GM19395 (cell line): ENCODE measurements around the gene SH3GL2.

Experiments used
- ATAC-seq: cut with Tn5 transposase; IDR thresholded peaks from one replicate; pipeline ENCODE4 v1.9.1; 2021; ENCODE audit warnings: mild to moderate bottlenecking, moderate library complexity; ENCODE audit not compliant: unreplicated experiment

The SH3GL2 gene

DNA sequence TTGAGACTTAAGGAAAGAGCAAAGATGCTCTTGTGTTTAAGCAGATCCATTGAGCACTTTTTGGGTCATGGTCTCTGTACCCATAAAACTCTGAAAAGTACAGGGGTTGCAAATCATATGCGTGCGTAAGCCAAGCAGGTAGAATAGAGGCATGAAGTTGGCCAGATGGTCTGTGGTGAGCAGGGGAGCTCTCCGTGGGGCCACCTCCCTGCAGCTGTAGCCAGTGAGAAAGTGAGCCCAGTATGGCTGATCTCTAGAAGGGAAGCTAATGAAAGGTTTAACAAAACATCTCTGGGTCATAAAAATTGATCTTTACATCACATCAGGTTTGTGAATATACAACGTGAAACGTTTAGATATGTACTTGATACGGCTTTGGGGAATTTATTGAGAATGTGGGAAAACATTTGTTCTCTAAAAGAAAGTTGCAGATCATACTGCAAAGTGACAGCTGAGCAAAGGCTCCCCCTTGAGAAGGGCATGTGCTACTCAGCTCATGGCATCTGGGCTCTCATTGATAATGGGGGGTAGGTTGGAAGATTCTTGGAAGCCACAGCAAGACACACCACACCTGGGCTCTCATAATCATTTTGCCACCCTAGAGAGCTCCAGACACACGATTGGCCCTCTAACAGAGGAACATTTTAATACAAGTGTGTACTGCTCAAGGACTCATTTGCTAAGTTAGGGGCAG is 30.6 kb downstream of the SH3GL2 start:
- ATAC-seq = no peak

DNA sequence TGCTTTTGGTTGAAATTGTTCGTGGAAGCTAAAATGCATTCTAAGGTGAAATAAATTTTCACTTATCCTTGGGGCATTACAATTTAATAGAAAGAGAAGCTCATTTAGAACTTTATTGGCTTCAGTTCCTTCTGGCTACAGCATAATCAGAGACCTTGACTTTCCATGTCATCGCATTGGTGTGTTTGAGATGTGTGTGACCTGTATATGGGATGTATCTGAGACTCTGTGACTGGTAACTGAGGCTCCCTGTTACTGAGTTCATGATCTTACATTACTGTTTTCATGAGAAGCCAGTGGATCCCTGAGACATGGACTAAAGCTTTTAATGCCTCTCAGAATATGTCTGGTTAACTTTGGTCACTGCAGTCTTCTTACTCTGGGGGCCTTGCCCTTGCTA is 32.5 kb downstream of the SH3GL2 start:
- ATAC-seq = no peak

DNA sequence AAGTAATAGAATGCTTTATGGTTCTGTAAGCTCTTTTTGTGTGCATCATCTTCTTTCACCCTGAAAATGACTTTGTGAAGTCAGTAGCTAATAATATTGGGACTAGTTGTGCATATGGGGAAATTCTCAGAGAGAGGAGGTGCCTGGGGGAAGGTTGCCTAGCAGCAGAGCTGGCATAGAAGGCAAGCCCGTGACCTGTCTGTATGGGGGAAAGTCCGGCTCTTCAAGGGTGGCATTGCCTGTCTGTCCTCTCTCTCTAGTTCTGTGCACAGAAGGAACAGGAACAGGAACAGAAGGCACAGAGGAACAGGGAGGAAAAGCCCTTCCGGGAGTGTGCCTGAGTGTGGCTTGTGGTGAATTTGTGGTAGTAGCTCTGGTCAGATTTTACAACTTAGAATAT is 33.1 kb downstream of the SH3GL2 start:
- no peak for ATAC-seq

DNA sequence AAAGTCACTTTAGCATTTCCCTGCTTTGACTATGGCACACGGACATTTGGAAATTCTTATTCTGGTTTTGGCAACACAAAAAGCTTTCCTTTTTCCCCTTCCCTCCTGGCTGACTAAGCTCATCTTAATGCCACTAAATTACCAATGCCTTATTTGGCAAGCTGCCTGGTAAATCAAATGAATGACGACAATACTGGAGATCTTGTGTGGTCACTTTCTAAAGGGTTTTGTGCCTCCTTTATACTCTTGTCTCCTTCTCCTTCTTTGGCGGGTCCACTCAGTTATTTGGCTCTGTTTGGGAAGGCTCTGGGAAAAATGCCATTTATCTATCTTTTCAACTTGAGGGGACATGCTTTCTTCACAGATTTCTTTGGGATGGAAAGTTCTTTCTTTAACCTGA is 34.9 kb downstream of the SH3GL2 start:
- ATAC-seq = no peak

DNA sequence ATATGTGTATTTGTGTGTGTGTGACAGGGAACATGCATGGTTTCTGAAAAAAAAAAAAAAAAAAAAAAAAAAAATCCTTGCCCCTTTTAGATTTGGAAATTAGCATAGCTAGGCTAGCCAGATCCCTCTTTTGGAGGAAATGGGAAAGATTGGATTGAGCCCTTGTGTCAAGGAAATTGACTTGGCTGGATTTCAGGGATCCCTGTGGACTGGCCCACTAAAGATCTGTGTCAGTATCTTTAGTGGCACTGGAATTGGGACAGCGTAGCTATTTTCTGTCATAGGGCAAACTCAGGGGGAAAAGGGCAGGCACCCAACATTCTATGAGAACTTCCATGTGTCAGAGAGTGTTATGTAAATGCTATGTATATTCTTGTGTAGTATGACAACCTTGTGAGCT is 35.4 kb downstream of the SH3GL2 start:
- ATAC-seq = no peak

DNA sequence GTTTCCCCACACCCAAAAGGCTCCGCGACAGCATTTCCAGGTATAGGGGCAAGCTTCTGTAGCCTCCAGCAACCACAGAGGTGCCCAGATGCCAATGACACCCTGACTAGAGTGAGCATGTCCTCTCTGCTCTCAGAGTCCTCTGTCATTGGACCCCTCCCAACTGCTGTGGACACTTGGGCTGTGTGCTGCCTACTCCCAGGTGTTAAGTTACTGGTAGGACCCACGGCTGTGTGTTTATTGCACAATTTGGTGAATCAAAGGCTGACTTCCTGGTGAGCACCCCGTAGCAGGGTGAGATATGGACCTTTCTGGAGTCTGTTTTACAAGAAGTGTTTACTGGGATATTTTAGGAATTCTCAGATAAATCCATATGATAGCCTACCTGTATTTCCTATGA is 36.0 kb downstream of the SH3GL2 start:
- ATAC-seq = no peak

DNA sequence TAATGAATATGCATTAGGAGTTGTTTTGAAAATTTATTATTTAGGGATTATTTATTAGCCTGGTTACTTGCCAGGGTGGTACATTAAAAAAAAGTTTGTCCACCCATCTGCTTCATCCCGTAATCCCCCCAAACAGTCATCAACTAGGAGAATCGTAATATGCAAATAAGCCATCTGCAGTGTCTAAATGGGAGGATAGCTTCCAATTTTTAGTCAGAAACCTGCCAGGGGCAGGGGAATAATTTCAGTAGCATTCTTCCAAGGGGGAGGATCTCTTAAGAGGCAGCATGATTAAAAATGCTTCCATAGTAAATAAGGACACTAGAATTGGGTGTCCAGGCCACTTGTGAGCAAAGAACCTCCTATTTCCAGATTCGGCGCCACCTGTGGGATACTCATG is 43.3 kb downstream of the SH3GL2 start:
- no peak for ATAC-seq

DNA sequence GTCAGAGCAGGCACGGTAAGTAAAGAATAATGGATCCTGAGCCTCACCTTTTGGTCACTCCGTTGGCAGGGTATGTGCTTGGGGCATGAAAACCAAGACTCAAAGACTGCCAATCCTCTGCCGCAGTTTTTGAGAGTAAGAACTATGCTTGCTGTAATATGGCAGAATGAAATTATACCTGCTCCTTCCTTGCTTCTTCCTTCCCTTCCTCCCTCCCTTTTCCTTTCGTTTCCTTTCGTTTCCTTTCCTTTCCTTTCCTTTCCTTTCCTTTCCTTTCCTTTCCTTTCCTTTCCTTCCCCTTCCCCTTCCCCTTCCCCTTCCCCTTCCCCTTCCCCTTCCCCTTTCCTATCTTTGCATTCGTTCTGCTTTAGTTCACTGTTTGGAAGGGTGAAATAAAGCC is 43.9 kb downstream of the SH3GL2 start:
- ATAC-seq = no peak

DNA sequence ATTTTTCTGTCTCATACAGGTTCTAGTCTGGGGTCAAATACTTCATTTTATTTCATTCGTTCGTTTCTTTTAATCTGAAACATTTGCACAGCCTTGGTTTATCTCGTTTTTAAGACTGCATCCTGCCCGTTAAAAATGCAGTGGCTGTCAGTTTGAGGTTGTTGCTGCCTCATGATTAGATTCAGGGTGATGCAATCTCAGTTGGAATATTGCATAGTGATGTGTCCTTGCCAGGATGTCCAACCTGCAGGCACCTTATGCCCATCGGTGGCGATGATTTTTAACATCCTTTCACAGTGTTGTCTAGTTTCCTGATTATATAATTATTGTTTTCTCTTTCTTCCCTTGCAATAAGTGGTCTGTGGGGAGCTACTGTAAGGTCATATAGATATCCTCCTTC is 45.1 kb downstream of the SH3GL2 start:
- no peak for ATAC-seq

DNA sequence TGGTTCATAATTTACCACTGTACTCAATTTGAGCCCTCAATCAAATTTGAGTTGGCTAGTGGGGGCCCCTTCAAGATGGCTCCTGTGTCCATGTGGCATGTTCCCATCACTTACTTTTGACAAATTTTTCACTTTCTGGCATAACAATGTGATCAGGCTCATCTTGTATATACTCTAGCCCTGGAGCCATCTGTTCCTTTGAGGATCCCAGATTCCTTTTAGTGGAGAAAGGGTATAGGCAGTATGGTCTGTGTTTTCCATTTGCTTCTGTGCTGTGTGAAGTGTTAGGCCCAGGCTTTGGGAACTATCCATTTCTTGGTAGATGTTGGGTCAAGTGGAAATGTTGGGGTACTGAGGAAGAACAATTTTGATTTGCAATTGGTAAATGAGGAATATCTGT is 45.7 kb downstream of the SH3GL2 start:
- no peak for ATAC-seq

DNA sequence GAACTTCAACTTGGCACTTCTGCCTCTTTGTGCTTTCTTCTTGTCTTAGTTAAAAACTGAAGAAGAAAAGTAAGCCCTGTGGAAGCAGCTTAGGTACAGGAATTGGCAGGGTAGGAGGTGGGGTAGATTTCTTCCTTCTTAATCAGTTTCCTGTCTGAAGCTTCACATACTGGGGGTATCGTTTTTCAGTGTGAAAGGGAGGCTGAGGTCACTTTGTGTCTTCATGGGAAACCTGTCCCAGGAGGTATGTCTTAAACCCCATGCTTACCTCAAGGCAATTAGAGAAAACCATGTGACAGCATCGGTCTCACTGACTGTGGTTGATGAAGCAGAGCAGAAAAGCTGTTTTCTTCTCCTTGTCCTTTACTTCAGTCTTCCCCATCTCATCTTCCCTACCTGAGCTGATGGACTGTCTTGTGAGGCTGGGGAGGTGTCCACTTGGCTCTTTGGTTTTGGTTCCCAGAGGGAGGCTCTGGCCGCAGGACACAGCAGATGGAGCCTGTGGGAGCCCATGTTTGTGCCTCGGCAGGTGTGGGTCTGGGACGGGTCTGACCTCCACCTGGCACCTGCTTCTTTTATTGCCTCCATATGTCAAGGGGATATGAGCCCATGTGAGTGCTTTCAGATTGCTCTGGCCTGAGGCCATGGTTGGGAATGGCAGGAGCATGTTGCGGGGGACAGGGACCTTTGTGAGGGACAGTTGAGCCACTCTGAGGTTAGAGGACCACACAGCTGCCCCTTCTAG is 47.0 kb downstream of the SH3GL2 start:
- ATAC-seq = no peak

DNA sequence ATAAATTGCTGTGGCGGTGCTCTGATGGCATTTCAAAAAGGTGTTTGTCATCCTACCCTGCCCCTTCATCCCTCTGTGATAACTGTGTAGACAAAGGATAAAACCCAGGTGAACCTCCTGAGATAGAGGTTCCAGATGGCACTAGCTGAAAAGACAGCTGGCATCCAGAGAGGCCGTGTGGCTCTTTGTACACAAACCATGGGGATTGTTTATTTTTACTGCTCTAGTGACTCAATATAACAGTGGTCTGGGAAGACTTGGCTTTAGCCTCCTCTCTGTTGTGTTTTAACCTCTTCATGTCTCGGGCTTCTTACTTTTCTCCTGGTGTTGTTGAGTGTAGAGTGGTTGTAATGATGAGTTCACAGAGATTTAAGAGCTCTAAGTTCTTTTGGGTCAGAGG is 48.8 kb downstream of the SH3GL2 start:
- no peak for ATAC-seq

DNA sequence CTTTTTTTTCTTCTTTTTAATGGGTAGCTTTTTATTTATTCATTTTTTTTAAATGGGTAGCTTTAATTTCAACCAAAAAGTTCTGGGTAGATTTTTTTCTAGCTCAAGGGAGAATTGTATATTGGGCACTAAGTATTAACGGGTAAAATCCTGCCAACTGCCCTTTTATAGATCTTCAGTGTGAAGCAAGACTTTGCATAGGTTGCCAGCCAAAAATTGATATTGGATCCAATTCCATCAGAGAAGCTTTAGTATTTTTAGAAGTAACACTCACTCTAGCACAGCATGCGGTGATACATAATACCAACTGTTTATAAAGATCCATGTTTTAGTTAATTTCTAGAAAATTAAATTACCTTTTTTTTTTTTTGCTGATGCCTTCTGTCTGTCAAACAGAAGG is 49.8 kb downstream of the SH3GL2 start:
- ATAC-seq = no peak

DNA sequence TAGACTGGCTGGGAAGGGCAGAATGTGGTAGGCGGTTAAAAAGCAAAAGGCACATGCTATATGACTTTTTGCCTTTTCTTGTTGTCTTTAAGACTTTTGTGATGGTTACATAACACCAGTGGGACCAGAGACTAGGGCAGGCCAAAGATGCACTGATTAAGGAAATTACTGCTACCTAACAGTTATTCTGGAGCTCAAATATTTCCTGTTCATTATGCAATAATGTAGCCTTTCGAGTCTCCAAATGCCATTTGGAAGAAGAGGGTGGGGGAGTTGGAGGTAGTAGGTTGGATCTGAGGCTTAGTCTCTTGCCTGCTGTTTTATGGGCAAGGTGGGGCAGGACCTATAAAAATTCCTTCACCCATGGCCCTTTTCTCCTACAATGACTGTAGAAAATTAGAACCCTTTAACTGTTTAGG is 51.7 kb downstream of the SH3GL2 start:
- no peak for ATAC-seq

DNA sequence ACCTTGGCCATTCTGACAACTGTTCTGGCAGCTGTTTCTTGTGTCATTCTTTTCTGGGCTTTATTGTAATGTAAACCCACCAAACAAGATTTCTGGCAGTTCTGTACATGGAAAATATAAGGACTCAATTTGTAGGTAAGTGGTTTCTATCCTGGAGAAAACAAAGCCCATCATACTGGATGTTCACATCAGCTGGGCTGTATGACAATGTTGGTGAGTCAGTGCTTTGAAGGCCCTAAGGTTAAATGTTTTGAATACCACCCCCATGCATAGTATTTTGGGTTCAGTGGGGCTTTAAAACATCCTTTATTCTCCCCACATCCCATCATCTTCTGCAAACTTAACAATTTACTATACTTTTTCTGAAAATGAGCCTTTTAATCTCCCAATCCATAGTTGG is 52.5 kb downstream of the SH3GL2 start:
- no peak for ATAC-seq

DNA sequence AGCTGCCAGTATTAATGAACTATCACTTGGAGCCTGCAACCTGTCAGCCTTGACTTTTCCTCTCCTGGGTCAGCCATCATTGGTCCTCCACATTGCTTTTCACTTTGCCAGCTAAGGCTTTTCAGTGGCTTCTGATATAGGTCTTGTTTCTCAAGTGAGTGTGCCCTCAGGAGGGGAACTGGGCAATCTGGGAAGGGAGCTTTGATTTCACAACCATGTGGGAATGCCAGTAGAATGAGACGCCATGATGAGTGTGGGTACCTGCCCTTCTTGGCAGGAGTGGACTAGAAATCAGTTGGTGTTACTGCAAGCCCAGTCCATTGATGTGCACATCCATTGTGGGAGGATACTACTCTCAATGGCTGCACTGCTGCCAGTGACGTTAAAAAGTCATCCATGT is 54.1 kb downstream of the SH3GL2 start:
- ATAC-seq = no peak

DNA sequence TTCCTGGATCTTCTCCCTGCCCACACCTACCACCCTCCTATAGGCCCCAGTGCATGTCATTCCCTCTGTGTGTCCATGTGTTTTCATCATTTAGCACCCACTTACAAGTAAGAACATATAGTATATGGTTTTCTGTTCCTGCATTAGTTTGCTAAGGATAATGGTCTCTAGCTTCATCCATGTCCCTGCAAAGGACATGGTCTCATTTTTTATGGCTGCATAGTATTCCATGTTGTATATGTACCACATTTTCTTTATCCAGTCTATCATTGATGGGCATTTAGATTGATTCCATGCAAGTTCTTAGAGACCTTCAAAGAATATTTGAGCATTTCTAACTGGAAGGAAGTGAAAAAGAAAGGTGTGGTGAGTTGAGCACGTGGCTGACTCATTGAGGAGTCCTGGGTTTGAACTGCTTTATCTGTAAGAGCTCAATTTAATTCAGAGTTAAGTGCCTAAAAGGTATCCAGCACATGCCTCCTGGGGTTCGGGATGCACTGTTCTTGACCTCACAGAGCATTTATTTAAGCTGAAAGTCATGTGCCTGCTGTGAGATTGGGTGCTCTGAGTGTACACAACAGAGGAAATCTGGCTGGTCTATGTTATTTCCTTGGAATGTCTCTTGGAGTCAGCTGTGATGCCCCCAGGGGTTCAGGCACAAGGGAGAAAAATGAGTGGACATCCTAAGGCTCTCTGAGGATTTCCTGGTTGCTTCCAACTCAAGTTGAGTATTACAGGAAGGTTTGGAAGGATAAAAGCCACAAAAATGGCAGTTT is 56.4 kb downstream of the SH3GL2 start:
- no peak for ATAC-seq

DNA sequence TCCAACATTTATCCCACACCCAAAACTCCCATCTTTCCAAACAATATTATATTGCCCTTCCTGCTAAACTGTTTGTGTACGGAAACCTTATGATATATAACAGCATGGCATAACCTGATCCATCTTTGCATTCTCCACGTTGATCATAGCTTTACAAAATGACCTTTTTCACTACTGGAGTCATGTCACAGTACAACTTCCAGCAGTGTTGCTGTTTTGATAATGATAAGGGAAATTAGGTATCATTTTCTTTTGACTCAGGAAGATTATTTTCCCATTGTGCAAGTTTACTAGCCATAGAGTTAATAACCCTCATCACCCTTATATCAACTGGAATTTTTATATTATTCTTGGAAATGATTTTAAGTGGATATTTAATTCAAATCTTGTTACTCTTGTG is 57.5 kb downstream of the SH3GL2 start:
- no peak for ATAC-seq

DNA sequence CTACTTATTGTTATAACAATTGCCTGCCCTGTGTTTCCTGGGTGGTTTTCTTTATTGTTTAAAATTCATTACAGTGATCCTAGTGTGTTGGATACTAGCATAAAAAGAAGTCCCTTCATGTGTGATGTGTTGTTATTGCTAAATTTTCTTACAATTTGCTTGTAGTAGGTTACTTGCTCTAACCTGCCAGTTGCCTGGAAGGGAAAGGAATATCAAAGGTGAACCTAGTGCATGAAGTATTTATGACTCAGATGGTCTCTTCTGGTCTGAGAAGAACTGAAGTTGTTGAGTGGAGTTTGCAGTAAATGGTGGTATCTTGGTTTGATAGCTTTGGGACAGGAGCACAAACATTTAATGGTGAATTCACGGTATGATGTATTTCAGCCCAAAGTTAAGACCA is 58.0 kb downstream of the SH3GL2 start:
- ATAC-seq = no peak

DNA sequence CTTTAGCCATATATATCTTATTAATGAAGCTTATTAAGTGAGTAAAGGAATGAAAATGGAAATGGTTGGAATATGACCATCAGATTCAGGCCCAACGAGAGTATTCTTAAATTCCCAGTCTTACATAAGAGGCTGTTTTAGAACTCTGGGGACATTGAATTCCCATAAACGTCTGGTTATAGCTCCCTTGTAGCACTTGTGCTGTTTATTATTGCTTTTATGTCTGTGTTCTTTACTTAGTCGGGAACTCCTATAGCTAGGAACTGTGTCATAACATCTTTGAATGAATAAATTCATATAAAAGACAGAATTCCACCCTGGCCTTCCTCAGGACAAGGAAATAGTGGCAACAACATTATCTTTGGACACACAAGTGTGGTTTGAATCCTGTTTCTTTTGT is 58.4 kb downstream of the SH3GL2 start:
- ATAC-seq = no peak

DNA sequence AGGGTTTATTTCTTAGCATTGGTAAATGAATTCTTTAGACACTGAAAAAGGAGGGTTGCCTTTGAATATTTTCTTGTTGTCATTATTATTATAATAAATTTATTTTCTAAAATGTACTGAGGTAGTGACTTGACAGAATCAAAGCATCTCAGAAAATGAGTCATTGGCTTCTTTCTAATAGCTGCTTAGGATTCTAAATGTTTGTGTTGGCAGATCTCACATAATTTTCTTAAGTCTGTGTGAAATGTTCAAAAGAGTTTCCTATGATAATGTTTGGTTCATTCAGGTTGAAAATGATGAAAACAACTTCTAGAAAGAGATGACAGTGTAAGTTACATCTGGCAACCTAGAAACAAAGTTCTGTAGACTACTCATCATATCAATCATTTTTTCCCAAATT is 69.7 kb downstream of the SH3GL2 start:
- ATAC-seq = no peak

DNA sequence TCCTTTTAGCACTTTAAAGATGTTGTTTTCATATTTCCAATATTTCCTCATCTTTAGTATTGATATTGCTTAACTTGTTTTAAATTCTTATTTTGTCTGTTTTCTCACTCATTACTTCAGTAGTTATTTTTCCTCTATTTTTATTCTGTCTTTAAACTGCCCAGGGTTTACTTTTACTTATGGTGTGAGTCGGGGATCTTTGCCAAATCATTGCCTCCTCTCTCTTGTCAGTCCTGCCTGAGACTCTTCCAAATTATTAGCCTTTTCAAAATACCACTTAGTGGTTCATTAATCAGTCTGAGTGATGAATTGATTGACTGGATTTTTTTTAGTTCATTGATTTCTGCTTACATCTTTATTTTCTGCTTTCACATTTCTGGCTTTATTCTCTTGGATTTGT is 72.9 kb downstream of the SH3GL2 start:
- no peak for ATAC-seq
